K562 (cell line): Measurements from ENCODE around the gene POLA1. TPM values are rescaled to one million over a fixed set of nuclear protein-coding genes. Genes with fewer than 3 reads are reported as not detected.
"Not testable (repeated sequence)": the region's sequence is repeated elsewhere in the genome, so short reads cannot be mapped to it uniquely, and the experiment has no call there.

Source experiments
- ATAC-seq: fragments of 200-7000 bp; cut with Tn5 transposase; 3 replicates; pipeline ENCODE4 v1.9.1; 2020; ENCODE audit warnings: moderate library complexity
- BruUV-seq: library from RNA; stranded (reverse); fragments of 400-500 nt; replicated peaks from 2 replicates; lab custom pipeline; 2021; lab: Mats Ljungman, UMichigan
- CTCF ChIA-PET: fragments of 300-600 bp; formaldehyde crosslinking; extraction: SDS; loops from one replicate; lab custom pipeline; 2021; ENCODE audit warnings: low intra/inter-chr PET ratio; lab: Yijun Ruan, JAX
- POLR2A ChIA-PET: fragments of 300-600, 350-650 bp; sonication (Branson Sonifier 250); formaldehyde crosslinking; extraction: SDS; loops from one replicate; lab custom pipeline; 2021; ENCODE audit warnings: antibody characterized with exemption, inconsistent platforms; lab: Yijun Ruan, JAX
- DNase-seq, 4 experiments: peaks; one replicate each; pipeline versions ENCODE4 v3.0.0 to v3.0.0-alpha.2; 2011 to 2018; ENCODE audit warnings: low spot score in 3 of 4, mixed read lengths in 3 of 4; ENCODE audit errors: extremely low read depth in 1 of 4
- FAIRE-seq: peaks from 2 replicates; lab custom pipeline; 2011; peaks lifted over from hg19 to GRCh38; lab: Jason Lieb, UNC
- H2AFZ ChIP-seq: 2 replicates; pipeline ENCODE4 v1.6.0; 2011; ENCODE audit warnings: low read depth, low read length, control low read depth, inconsistent platforms
- H3K27ac ChIP-seq: fragments of 200-600 bp; 3 replicates; pipeline ENCODE4 v1.8.0; 2011; ENCODE audit warnings: low read depth, mild to moderate bottlenecking, control low read depth, inconsistent platforms, low read length, moderate library complexity, mixed read lengths; ENCODE audit errors: extremely low read depth
- H3K27me3 ChIP-seq, 2 experiments: fragments of 300-600 bp in 1 of 2; 2 replicates in 1 of 2; 3 replicates in 1 of 2; pipeline versions ENCODE4 v1.6.0 to v1.8.0; 2011; ENCODE audit warnings: inconsistent platforms in 2 of 2, low read length in 2 of 2, mild to moderate bottlenecking in 1 of 2, mixed read lengths in 1 of 2, moderate library complexity in 1 of 2; ENCODE audit not compliant: control insufficient read depth in 2 of 2, insufficient read depth in 2 of 2
- H3K36me3 ChIP-seq: fragments of 300-600 bp; 3 replicates; pipeline ENCODE4 v1.8.0; 2011; ENCODE audit warnings: mild to moderate bottlenecking, low read length, inconsistent platforms; ENCODE audit not compliant: control insufficient read depth, insufficient read depth
- H3K4me1 ChIP-seq, 2 experiments: fragments of 200-600 bp in 1 of 2; replicated peaks in 1 of 2; 2 replicates in 1 of 2; 3 replicates in 1 of 2; pipeline versions ENCODE4 v1.5.1 to v1.8.0; 2011; ENCODE audit warnings: inconsistent platforms in 2 of 2, low read length in 2 of 2, mild to moderate bottlenecking in 1 of 2, mixed read lengths in 1 of 2, moderate library complexity in 1 of 2; ENCODE audit not compliant: control insufficient read depth in 2 of 2, insufficient read depth in 2 of 2
- H3K4me2 ChIP-seq: 2 replicates; pipeline ENCODE4 v1.6.1; 2011; ENCODE audit warnings: low read length, control low read depth, inconsistent platforms, mixed read lengths; ENCODE audit not compliant: insufficient read depth
- H3K4me3 ChIP-seq: fragments of 200-600 bp; sonication (generic), shearing (Covaris generic); 2 replicates; pipeline ENCODE4 v1.5.1; 2016; ENCODE audit warnings: control low read depth, inconsistent platforms
- H3K79me2 ChIP-seq: fragments of 200-600 bp; 3 replicates; pipeline ENCODE4 v1.8.0; 2011; ENCODE audit warnings: low read length, inconsistent platforms; ENCODE audit not compliant: control insufficient read depth, insufficient read depth
- H3K9ac ChIP-seq, 2 experiments: 2 replicates each; pipeline versions ENCODE4 v1.6.0 to v1.6.1; 2011; ENCODE audit warnings: low read depth in 2 of 2, low read length in 2 of 2, control low read depth in 1 of 2, inconsistent platforms in 1 of 2, mild to moderate bottlenecking in 1 of 2, mixed read lengths in 1 of 2; ENCODE audit not compliant: insufficient read depth in 1 of 2
- H3K9me1 ChIP-seq: one replicate; pipeline ENCODE4 v1.6.0; 2011; ENCODE audit warnings: inconsistent platforms, mild to moderate bottlenecking, low read length, moderate library complexity; ENCODE audit not compliant: control insufficient read depth, insufficient read depth
- H3K9me3 ChIP-seq: replicated peaks from 2 replicates; pipeline ENCODE4 v1.5.1; 2011; ENCODE audit warnings: low read depth, low read length, inconsistent platforms; ENCODE audit not compliant: control insufficient read depth, insufficient read depth
- H4K20me1 ChIP-seq: replicated peaks from 2 replicates; pipeline ENCODE4 v1.6.1; 2011; ENCODE audit warnings: low read length, inconsistent platforms, mixed read lengths; ENCODE audit not compliant: control insufficient read depth, insufficient read depth
- HBP1 ChIP-seq: fragments of 450-650 bp; formaldehyde crosslinking; IDR thresholded peaks from 2 replicates; pipeline ENCODE4 v1.4.0; 2022; ENCODE audit warnings: missing genetic modification characterization
- ZNF764 ChIP-seq: fragments of 250-450 bp; sonication (Bioruptor Pico); IDR thresholded peaks from 2 replicates; pipeline ENCODE4 v1.4.0; 2020; ENCODE audit warnings: low read depth, mild to moderate bottlenecking, moderate library complexity
- WGBS: fragments of 100-300 bp; shearing (Covaris generic); methylation state at CpG from one replicate; pipeline ENCODE4 v1.1.6; 2016; ENCODE audit warnings: low coverage, mixed read lengths; ENCODE audit not compliant: insufficient coverage; ENCODE audit errors: missing lambda C conversion rate; 5-methylcytosine and 5-hydroxymethylcytosine counted together
- in situ Hi-C: fragments of 300-500 bp; cut with MboI; formaldehyde crosslinking; loops from 4 replicates; pipeline ENCODE4 v1.15.0; 2018; ENCODE audit warnings: inconsistent platforms, mixed read lengths
- intact Hi-C: fragments of 100-400 bp; cut with micrococcal nuclease; formaldehyde crosslinking; loops from 2 replicates; pipeline ENCODE4 v1.14.2; 2022
- polyA plus RNA-seq, 8 experiments: library from polyadenylated mRNA; depleted of rRNA in 4 of 8; stranded (reverse) in 5 of 8; unstranded in 3 of 8; fragments of >200 nt; fragmentation: Nextera tagmentation in 2 of 8; fragmentation: Illumina TruSeq in 1 of 8; extraction: Ambion mirVana in 2 of 8; extraction: Trizol in 1 of 8; gene quantifications; 2 replicates each; pipeline versions ENCODE4 v1.2.1 to v1.2.3, GENCODE V29; 2011 to 2014; ENCODE audit warnings: inconsistent platforms in 1 of 8, missing spikeins in 1 of 8
- total RNA-seq, 7 experiments: library from RNA; depleted of rRNA in 6 of 7; stranded (reverse); fragments of >200 nt in 6 of 7; fragmentation: Illumina TruSeq in 2 of 7; extraction: Trizol in 2 of 7; gene quantifications; 2 replicates each; pipeline versions ENCODE4 v1.2.1 to v1.2.3, GENCODE V29; 2011 to 2021; ENCODE audit warnings: low replicate concordance in 1 of 7

The POLA1 gene
- total and polyA plus RNA-seq, 9 of the 15 experiments (the other 6 are each of a cell fraction or from before 2014, with no cell fraction given): 8.6 to 48.4 (median 27.4) TPM

GRCh38 chrX:24862343-24862742 lies 168.6 kb downstream of the POLA1 start (continued):
- TF ChIP-seq HBP1 (CRISPR knock-in tag) (no peak), ZNF764 (no peak)

- H3K4me3 ChIP-seq, H3K27me3 ChIP-seq, H3K9ac ChIP-seq, BruUV-seq, H3K27ac ChIP-seq, H3K9me3 ChIP-seq, CTCF ChIA-PET, FAIRE-seq, ATAC-seq, in situ Hi-C loops, intact Hi-C loops, H3K4me2 ChIP-seq, H3K4me1 ChIP-seq, H2AFZ ChIP-seq, H3K9me1 ChIP-seq, H4K20me1 ChIP-seq, H3K79me2 ChIP-seq, POLR2A ChIA-PET, DNase-seq: not testable (repeated sequence)
- 92% methylated on average over 7 of the region's 8 CpGs for WGBS
- peaks cover 19% of the 10 kb centered on the region; the same call in 2 of the 3 replicates for H3K36me3 ChIP-seq
These were observed 170.1 kb downstream of the POLA1 start for GRCh38 chrX:24863779-24864178.
